Fibroblast of the aortic adventitia (primary cell): ENCODE data around the gene METAP1D. TPM values are rescaled to one million over a fixed set of nuclear protein-coding genes. Genes with fewer than 3 reads are reported as not detected.

Source experiments
- DNase-seq: peaks from one replicate; pipeline ENCODE4 v3.0.0-alpha.2; 2010; ENCODE audit warnings: low read depth
- H3K4me3 ChIP-seq: 2 replicates; pipeline ENCODE4 v1.5.1; 2011; ENCODE audit warnings: low read depth, mild to moderate bottlenecking, control low read depth, low read length, moderate library complexity
- total RNA-seq: library from RNA; depleted of rRNA; stranded (reverse); fragments of >200 nt; gene quantifications from 2 replicates; pipeline ENCODE4 v1.2.3, GENCODE V29; 2012; ENCODE audit warnings: low replicate concordance
- TF ChIP-seq, protein P1 (sequence below): IDR thresholded peaks from 2 replicates; pipeline ENCODE4 v1.5.1; 2011; ENCODE audit warnings: mild to moderate bottlenecking, low read length, control low read depth, inconsistent platforms; ENCODE audit not compliant: insufficient read depth

The METAP1D gene
- total RNA-seq, 1 donor = 14.3 TPM

- peak; percentile 37 for DNase-seq
- TF ChIP-seq, protein P1, sequence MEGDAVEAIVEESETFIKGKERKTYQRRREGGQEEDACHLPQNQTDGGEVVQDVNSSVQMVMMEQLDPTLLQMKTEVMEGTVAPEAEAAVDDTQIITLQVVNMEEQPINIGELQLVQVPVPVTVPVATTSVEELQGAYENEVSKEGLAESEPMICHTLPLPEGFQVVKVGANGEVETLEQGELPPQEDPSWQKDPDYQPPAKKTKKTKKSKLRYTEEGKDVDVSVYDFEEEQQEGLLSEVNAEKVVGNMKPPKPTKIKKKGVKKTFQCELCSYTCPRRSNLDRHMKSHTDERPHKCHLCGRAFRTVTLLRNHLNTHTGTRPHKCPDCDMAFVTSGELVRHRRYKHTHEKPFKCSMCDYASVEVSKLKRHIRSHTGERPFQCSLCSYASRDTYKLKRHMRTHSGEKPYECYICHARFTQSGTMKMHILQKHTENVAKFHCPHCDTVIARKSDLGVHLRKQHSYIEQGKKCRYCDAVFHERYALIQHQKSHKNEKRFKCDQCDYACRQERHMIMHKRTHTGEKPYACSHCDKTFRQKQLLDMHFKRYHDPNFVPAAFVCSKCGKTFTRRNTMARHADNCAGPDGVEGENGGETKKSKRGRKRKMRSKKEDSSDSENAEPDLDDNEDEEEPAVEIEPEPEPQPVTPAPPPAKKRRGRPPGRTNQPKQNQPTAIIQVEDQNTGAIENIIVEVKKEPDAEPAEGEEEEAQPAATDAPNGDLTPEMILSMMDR = no peak
- H3K4me3 ChIP-seq = peak overlapping the region; percentile 77
These were observed 102.2 kb downstream of the METAP1D start for GRCh38 chr2:172101821-172102390.

DNA sequence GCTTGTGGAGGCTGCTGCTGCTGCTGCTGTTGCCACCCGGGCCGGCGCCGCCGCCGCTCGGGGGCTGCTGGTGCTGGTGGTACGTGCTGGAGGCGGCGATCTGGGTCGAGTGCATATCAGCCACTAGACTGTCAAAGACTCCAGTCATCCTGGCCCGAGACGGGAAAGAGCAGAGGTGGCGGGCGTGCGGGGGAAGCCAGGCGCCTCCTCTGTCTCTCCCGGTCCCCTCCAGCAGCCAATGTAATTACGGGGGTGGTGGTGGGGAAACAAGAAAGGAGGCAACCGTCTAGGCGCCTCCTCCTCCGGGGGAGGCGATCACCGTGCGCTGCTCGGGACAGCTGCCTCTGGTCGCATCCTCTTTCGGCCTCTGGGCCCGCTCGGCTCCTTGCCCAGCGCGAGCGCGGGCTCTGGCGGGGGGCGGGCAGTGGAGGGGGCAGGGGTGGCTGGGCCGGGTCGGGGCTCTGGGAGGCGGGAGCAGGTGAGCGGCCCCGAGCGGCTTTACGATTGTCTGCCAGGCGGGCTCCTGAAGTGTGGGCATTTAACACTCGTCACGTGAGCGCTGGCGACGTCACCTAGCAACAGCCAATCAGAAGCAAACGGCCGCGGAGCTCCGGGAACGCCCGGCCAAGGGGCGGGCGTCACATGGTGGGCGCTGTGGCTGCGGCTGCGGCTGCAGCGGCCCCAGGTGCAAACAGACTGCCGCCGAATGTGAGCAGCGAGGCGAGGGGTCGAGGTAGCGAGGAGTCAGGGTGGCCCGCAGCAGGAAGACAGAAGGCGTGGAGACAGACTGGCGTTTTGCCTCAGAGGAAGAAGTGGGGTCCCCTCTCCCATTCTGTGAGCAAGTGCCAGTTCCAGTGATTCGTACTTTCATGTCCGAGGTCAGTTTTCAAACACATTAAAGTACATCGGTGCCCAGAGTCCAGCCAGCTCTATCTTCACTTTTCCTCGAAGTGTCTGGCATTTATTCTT is 102.9 kb downstream of the METAP1D start, which contains the start of gene DLX2:
DLX2 (minus strand) TSS at position 510 of the 969 bp plus-strand sequence; CDS start at position 148, 362 bp downstream.
- TF ChIP-seq, protein P1 = no peak
- peak within 1 kb of the TSS; percentile 77 for H3K4me3 ChIP-seq
- peak; percentile 88 for DNase-seq

DNA sequence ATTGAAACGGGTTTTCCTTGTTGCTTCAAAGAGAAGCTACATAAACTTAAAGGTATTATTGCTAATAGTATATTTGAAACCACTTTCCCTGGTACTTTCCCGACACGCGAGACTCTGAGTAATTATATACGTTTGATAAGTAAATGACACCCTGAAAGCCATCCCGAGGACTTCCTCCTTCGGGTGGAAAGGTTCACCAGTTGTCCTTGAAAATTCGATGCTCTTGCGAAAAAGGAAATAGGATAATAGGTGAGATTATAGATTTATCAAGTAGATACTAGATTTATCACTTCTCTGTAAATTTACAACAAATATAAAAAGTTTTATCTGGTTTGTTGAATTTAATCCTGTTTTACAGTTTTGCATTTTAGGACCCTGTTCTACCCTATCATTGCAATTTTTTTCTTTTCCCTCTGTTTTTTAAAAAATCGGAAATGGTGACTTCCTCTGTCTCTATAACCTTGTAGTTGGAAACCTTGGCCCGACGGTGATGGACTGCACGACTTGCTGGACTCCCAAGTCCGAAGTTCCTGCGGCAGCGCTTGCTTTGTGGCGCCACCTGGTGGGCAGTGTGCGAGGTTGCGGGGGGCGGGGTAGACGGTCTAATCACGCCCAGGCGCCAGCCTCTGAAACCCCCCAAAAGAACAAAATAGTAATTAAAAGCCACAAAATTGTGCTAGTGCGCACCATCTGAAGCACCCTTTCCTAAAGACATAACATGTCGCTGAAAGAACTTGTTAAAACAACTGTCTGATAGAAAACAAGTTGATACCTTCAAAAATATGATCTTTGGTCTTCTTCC is 103.9 kb downstream of the METAP1D start:
- TF ChIP-seq, protein P1 = peak; percentile 95
- H3K4me3 ChIP-seq = peak overlapping the region; percentile 28
- peak; percentile 90 for DNase-seq

DNA sequence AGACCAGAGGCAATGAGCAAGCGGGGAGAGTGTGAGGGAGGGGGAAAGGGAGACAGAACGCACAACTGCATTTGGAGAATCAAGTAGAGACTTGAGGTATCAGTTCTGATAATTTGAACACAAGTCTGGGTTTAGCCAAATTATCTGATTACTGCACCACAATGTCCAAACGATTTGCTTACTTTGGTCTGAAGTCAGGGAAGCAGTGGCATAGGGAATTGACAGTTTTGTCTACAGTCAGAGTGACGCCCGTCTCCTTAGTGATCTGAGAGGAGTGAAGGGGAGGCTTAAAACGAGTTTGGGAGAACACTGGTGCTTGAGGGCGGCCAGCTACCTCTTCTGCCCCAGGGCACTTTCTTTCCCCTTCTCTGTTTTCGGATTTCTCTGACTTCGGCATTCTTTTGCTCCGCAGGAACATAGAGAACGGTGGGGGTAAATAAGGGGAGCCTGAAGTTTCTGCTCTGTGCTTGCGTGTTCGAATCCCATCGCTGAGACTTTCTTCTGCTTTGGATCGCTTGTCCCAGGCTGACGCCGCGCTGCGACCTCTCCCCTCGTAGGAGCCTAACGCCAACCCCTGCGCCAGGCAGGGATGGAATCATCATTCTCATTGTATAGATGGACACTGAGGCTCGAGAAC is 105.8 kb downstream of the METAP1D start:
- DNase-seq = no peak
- TF ChIP-seq, protein P1 = no peak
- H3K4me3 ChIP-seq = peak overlapping the region; percentile 58

- peak overlapping the region; percentile 58 for H3K4me3 ChIP-seq
- TF ChIP-seq, protein P1 = peak; percentile 60
- DNase-seq = peak; percentile 55
These were observed 106.6 kb downstream of the METAP1D start for GRCh38 chr2:172106108-172106961.
